ENCODE measurements around the gene RAPGEF4. TPM values are rescaled to one million over a fixed set of nuclear protein-coding genes. Genes with fewer than 3 reads are reported as not detected.
A peak's percentile ranks its signal among the peaks of the same experiment; 100 is the strongest.

The RAPGEF4 gene
- total and polyA plus RNA-seq, 2 of the 13 experiments (the other 11 are each of a cell fraction or from before 2014, with no cell fraction given): 0.78 to 0.91 TPM

DNA sequence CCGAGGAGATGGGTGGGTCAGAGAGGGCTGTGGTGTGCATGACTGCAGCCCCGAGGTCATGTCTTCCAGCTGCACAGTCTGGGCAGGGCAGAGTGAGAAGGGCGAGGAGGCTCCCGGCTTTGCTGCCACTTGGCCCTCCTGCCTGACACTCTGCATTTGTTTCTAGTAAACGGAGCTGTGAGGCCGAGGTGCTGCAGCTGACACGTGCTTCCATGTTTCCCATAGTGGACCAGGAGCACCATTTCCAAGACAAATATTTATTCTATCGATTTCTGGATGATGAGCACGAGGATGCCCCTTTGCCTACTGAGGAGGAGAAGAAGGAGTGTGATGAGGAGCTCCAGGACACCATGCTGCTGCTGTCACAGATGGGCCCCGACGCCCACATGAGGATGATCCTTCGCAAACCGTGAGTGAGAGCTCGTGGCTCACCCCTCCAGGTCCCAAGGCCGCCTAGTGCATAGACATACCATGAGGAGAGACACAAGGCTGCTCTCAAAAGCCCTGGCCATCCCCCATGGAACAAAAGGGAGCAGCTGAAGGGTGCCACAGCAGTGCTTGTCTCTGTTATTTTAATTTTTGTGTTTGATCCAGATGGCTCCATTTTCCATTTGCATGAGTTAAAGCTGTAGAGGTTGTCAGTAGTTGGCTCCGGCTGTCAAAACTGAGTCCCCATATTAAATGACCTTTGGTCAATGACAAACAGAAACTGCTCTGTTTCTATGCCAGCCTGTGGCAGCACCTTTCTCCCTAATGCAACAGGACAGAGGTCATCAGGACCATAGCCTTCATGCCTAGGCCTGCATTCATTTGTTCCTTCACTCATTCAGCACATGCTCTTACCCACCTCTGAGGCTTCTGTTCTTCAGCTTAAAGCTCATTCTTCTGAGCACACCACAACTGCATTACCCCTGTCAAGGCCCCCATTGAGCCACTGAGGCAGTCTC is 231.7 kb downstream of the RAPGEF4 start (continued):
- TF ChIP-seq ZNF746 (CRISPR knock-in tag; IDR thresholded peaks at IDR 0.05) (peak; percentile 81; the same call in 1 of the 2 replicates), ZNF768 (CRISPR knock-in tag; IDR thresholded peaks at IDR 0.05) (no peak), MXI1 (IDR thresholded peaks at IDR 0.05; ENCODE audit: borderline replicate concordance, low read depth, low read length) (peak; percentile 37; the same call in 1 of the 3 replicates), ZNF883 (CRISPR knock-in tag; IDR thresholded peaks at IDR 0.05; ENCODE audit: not compliant biosample characterization) (peak; percentile 8), ISL2 (CRISPR knock-in tag; IDR thresholded peaks at IDR 0.05) (peak; percentile 71; the same call in 1 of the 2 replicates), NPAS2 (CRISPR knock-in tag; IDR thresholded peaks at IDR 0.05; ENCODE audit: borderline replicate concordance) (no peak), KLF6 (CRISPR knock-in tag; IDR thresholded peaks at IDR 0.05) (no peak), MBNL3 (CRISPR knock-in tag; conservative IDR thresholded peaks at IDR 0.05) (no peak), NFKB2 (CRISPR knock-in tag; IDR thresholded peaks at IDR 0.05; ENCODE audit: borderline replicate concordance) (peak; percentile 48; the same call in 1 of the 2 replicates), RXRA (CRISPR knock-in tag; IDR thresholded peaks at IDR 0.05) (peak; percentile 47), CAMTA2 (CRISPR knock-in tag; IDR thresholded peaks at IDR 0.05; ENCODE audit: borderline replicate concordance) (no peak), ZNF598 (CRISPR knock-in tag; IDR thresholded peaks at IDR 0.05; ENCODE audit: borderline replicate concordance) (no peak), ARID2 (CRISPR knock-in tag; IDR thresholded peaks at IDR 0.05; ENCODE audit: borderline replicate concordance) (no peak), SRSF9 (IDR thresholded peaks at IDR 0.05; ENCODE audit: borderline replicate concordance, insufficient read depth, low read depth, low read length, poor library complexity, severe bottlenecking) (no peak), KAT7 (CRISPR knock-in tag; IDR thresholded peaks at IDR 0.05; ENCODE audit: borderline replicate concordance) (no peak; the same call in 1 of the 2 replicates)
- TF ChIP-seq, protein P1, sequence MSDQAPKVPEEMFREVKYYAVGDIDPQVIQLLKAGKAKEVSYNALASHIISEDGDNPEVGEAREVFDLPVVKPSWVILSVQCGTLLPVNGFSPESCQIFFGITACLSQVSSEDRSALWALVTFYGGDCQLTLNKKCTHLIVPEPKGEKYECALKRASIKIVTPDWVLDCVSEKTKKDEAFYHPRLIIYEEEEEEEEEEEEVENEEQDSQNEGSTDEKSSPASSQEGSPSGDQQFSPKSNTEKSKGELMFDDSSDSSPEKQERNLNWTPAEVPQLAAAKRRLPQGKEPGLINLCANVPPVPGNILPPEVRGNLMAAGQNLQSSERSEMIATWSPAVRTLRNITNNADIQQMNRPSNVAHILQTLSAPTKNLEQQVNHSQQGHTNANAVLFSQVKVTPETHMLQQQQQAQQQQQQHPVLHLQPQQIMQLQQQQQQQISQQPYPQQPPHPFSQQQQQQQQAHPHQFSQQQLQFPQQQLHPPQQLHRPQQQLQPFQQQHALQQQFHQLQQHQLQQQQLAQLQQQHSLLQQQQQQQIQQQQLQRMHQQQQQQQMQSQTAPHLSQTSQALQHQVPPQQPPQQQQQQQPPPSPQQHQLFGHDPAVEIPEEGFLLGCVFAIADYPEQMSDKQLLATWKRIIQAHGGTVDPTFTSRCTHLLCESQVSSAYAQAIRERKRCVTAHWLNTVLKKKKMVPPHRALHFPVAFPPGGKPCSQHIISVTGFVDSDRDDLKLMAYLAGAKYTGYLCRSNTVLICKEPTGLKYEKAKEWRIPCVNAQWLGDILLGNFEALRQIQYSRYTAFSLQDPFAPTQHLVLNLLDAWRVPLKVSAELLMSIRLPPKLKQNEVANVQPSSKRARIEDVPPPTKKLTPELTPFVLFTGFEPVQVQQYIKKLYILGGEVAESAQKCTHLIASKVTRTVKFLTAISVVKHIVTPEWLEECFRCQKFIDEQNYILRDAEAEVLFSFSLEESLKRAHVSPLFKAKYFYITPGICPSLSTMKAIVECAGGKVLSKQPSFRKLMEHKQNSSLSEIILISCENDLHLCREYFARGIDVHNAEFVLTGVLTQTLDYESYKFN (CRISPR knock-in tag; conservative IDR thresholded peaks at IDR 0.05): peak; percentile 65; the same call in 1 of the 2 replicates
- TF ChIP-seq, protein P2, sequence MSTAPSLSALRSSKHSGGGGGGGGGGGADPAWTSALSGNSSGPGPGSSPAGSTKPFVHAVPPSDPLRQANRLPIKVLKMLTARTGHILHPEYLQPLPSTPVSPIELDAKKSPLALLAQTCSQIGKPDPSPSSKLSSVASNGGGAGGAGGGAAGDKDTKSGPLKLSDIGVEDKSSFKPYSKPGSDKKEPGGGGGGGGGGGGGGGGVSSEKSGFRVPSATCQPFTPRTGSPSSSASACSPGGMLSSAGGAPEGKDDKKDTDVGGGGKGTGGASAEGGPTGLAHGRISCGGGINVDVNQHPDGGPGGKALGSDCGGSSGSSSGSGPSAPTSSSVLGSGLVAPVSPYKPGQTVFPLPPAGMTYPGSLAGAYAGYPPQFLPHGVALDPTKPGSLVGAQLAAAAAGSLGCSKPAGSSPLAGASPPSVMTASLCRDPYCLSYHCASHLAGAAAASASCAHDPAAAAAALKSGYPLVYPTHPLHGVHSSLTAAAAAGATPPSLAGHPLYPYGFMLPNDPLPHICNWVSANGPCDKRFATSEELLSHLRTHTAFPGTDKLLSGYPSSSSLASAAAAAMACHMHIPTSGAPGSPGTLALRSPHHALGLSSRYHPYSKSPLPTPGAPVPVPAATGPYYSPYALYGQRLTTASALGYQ (CRISPR knock-in tag; IDR thresholded peaks at IDR 0.05): peak; percentile 82
- TF ChIP-seq, protein P3, sequence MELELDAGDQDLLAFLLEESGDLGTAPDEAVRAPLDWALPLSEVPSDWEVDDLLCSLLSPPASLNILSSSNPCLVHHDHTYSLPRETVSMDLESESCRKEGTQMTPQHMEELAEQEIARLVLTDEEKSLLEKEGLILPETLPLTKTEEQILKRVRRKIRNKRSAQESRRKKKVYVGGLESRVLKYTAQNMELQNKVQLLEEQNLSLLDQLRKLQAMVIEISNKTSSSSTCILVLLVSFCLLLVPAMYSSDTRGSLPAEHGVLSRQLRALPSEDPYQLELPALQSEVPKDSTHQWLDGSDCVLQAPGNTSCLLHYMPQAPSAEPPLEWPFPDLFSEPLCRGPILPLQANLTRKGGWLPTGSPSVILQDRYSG (CRISPR knock-in tag; IDR thresholded peaks at IDR 0.05): no peak
- TF ChIP-seq, protein P4, sequence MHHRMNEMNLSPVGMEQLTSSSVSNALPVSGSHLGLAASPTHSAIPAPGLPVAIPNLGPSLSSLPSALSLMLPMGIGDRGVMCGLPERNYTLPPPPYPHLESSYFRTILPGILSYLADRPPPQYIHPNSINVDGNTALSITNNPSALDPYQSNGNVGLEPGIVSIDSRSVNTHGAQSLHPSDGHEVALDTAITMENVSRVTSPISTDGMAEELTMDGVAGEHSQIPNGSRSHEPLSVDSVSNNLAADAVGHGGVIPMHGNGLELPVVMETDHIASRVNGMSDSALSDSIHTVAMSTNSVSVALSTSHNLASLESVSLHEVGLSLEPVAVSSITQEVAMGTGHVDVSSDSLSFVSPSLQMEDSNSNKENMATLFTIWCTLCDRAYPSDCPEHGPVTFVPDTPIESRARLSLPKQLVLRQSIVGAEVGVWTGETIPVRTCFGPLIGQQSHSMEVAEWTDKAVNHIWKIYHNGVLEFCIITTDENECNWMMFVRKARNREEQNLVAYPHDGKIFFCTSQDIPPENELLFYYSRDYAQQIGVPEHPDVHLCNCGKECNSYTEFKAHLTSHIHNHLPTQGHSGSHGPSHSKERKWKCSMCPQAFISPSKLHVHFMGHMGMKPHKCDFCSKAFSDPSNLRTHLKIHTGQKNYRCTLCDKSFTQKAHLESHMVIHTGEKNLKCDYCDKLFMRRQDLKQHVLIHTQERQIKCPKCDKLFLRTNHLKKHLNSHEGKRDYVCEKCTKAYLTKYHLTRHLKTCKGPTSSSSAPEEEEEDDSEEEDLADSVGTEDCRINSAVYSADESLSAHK (CRISPR knock-in tag; IDR thresholded peaks at IDR 0.05; ENCODE audit: borderline replicate concordance): no peak

Data from HepG2 (cell line).